Endometrial microvascular endothelial cells (primary cell): ENCODE results near the gene OR6M1. TPM values are rescaled to one million over a fixed set of nuclear protein-coding genes. Genes with fewer than 3 reads are reported as not detected.

Experiments used
- in situ Hi-C: cut with HindIII; loops from 2 replicates; pipeline ENCODE4 v1.10.0; 2017; ENCODE audit warnings: low sequenced_read_pairs, low pct_unique_long_range_greater_than_20kb; ENCODE audit errors: inconsistent ontology term
- total RNA-seq: library from RNA; depleted of rRNA; stranded (reverse); fragments of >200 nt; gene quantifications from one replicate; pipeline ENCODE4 v1.2.3, GENCODE V29; 2015; ENCODE audit errors: inconsistent ontology term

Gene OR6M1
- total RNA-seq, 1 donor from 2014 or later = not detected

GRCh38 chr11:123783536-123783935 lies 22.6 kb downstream of the OR6M1 start:
- in situ Hi-C loops = no loop called here

DNA sequence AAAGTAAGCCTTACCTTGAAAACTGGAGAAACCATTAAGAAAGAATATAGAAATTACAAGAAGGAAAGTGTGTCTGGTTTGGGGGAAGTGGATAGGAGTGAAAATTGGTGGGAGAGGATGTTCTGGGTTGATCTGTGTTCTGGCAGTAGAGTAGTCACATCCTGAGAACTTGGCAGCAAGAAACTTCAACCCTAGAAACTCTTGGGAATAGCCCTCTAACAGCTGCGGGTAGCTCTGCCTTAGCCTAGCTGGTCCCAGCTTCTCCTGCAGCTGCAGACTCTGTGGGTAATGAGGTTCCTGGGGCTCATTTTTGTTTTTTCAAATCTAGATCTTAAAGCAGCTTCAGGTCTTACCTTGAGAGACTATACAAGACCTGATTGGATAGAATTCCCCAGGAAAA lies 27.6 kb downstream of the OR6M1 start:
- in situ Hi-C loops = no loop called here

DNA sequence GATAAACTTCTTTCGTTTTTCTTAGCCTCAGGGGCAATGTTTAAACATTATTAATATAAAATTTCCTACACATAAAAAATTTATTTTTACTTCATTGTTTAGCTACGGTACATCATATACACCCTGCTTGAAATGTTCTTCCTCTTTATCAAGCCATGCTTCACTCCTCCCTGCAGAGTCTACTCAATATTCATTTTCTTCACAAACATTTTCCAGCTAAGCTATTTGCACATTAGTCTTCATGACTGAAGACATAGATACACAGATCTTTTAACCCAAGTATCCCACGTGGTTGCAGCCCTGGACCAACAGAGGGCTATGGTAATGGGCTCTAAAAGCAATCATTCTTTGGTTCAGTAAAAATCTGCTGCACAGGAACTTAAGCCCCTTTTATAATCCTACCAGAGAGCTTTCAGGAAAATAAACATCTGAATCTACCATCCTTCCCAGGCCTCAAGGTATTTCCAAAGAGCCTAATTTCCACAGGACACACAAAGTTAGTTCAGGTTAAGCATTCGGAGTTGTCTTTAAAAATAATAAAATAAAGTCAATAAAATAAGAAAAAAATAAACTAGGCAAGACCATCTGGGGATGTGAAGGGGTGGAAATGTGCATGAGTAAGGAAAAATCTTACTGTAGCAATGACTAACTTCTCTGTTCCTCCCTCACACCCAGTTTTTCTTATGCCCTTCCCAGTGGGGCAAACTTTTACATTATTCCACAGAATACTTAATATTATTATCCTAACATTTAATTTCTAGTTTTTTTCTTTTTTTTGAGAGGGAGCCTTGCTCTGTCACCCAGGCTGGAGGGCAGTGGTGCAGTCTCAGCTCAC lies 30.2 kb downstream of the OR6M1 start:
- in situ Hi-C loops = no loop called here

DNA sequence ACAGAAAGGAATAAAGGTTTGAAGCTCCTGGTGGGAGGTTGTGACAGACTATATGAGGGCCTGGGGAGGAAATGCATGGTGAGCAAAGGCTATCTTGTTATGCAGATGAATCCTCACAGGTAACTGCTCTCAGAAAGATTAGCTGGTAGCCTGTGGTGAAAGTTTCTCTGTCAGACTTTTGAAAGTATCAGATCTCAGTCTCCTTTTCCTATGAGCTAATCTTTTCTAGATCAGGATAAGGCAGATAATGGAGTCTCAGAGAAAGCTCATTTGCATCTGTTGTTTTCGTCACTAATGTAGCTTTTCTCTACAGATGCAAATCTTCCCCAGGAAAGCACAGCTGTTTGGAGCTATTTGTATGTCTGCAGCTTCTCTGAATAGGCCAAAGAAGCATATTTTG lies 30.9 kb downstream of the OR6M1 start:
- in situ Hi-C loops = no loop called here

DNA sequence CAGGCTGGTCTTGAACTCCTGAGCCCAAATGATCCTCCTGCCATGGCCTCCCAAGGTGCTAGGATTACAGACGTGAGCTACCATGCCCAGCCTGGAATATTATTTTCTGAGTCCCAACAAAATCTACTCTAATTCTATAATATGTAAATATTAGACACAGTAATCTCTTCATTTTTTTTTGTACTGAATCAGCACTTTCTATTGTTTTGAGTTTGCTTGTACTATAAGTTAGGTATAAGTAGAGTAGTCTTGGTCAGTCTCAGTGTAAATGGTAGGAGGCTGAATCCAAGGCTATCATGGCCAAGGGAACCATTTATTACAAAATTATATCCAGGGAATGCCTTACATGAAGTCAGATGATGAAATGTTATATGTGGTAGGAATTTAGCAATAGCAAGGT lies 32.2 kb downstream of the OR6M1 start:
- in situ Hi-C loops = no loop called here

DNA sequence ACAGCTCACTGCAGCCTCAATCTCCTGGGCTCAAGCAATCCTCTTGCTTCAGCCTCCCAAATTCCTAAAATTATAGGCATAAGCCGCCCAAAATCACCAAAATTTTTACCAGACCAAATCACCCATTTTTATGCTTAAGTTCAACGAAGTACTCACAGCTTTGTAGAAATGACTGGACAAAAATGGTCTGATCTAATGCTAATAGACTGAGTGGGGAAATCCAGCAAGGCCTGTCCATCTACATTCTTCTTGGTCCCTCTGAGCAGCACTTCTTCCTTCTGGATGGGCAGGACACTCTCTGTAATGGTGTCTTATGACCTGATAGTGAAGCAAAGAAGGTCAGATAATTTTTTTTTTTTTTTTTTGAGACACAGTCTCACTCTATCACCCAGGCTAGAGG lies 33.1 kb downstream of the OR6M1 start:
- in situ Hi-C loops = no loop called here

DNA sequence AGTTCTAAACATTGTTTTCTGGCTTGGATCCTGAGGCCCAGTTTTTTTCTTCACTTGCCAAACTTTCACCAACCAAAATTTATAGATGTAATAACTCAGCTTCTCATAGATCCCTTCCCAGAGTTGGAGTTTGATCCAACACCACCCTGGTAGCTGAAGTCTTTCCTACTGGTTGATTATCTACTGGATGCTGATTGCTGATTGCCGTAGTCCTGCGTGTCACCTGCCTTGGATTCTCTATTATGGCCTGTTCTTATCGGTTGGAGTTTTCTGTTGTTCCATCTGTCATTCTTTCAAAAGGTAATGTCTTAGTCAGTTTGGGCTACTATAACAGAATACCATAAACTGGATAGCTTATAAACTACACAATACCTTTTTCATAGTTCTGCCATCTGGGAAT lies 34.5 kb downstream of the OR6M1 start:
- in situ Hi-C loops = no loop called here

DNA sequence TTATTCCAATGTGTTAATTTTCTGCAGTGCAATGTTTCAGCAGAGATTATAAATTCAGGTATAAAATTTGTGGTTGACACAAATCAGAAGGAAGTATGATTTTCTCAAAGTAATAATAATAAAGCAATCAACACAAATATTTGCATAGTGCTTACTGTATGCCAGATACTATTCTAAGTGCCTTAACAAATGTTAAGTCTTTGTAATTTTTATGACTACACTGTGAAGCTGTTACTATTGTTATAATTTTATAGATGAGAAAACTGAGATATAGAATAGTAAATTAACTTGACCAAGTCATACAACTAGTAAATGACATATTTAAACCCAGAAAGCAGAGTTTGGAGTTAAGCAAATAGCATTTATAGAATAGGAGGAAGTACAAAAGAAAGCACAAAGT lies 35.4 kb downstream of the OR6M1 start:
- in situ Hi-C loops = no loop called here

- in situ Hi-C loops = no loop called here
Measured at GRCh38 chr11:123765601-123766000, 40.5 kb downstream of the OR6M1 start.

DNA sequence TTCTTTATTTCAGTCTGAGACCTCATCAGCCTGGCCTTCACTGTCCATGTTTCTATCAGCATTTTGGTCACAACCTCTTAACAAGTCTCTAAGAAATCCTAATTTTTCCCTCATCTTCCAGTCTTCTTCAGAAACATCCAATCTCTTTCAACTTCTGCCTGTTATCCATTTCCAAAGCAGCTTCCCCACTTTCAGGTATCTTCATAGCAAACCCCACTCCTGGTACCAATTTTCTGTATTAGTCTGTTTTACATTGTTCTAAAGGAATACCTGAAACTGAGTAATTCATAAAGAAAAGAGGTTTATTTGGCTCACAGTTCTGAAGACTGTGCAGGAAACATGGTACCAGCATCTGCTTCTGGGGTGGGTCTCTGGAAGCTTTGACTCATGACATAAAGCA lies 43.7 kb downstream of the OR6M1 start:
- in situ Hi-C loops = no loop called here

DNA sequence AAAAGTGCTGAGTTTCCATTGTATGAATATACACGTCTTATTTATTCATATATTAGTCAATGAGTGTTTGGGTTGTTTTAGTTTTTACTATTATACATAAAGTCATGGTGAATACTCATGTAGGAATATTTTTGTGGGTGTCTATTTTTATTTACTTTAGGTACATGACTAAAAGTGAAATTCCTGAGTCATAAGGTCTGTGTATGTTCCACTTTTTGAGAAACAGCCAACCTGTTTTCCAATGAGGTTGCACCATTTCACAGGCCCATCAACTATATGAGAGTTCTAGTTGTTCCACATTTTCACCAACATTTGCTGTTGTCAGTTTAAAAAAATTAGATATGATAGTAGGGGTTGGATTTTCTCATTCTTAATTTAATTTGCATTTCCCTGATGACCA lies 45.3 kb downstream of the OR6M1 start:
- in situ Hi-C loops = no loop called here

GRCh38 chr11:123757976-123758375 lies 48.2 kb downstream of the OR6M1 start:
- in situ Hi-C loops = no loop called here

GRCh38 chr11:123755813-123756212 lies 50.3 kb downstream of the OR6M1 start:
- in situ Hi-C loops = no loop called here

Other genes starting within 250 kb of the OR6M1 start
- 0.56 TPM for gene SCN3B, start 151.7 kb downstream of the OR6M1 start, total RNA-seq
- 8.3 TPM for gene ZNF202, start 64.7 kb downstream of the OR6M1 start, total RNA-seq
- not detected for gene OR6X1, start 51.8 kb downstream of the OR6M1 start, total RNA-seq
- gene TMEM225, start 79.3 kb upstream of the OR6M1 start, total RNA-seq = not detected
- gene OR8D4, start 95.8 kb upstream of the OR6M1 start, total RNA-seq = not detected
- not detected for gene OR4D5, start 133.3 kb upstream of the OR6M1 start, total RNA-seq
- not detected for gene OR6T1, start 137.5 kb upstream of the OR6M1 start, total RNA-seq
- not detected for gene OR10S1, start 171.4 kb upstream of the OR6M1 start, total RNA-seq
- not detected for gene OR10G6, start 188.8 kb upstream of the OR6M1 start, total RNA-seq
- gene OR10G4, start 206.6 kb upstream of the OR6M1 start, total RNA-seq = not detected
- gene OR10G9, start 216.7 kb upstream of the OR6M1 start, total RNA-seq = not detected
- gene OR10G8, start 220.4 kb upstream of the OR6M1 start, total RNA-seq = not detected
- not detected for gene OR10G7, start 235.0 kb upstream of the OR6M1 start, total RNA-seq